H9 (cell line): ENCODE measurements around the gene UPK1A. TPM values are rescaled to one million over a fixed set of nuclear protein-coding genes. Genes with fewer than 3 reads are reported as not detected.

Experiments used
- DNase-seq: peaks from one replicate; pipeline ENCODE4 v3.0.0-alpha.2; 2017
- H2AFZ ChIP-seq: one replicate; pipeline ENCODE4 v1.6.1; 2013; ENCODE audit warnings: mild to moderate bottlenecking, low read length, control low read depth, moderate library complexity
- H2AK5ac ChIP-seq: 2 replicates; pipeline ENCODE4 v1.6.1; 2013; ENCODE audit warnings: low read length, control low read depth, mixed read lengths; ENCODE audit not compliant: insufficient read length
- H2BK120ac ChIP-seq: one replicate; pipeline ENCODE4 v1.6.1; 2013; ENCODE audit warnings: low read depth, mild to moderate bottlenecking, low read length, control low read depth, inconsistent platforms; ENCODE audit not compliant: poor library complexity, severe bottlenecking
- H2BK12ac ChIP-seq: 2 replicates; pipeline ENCODE4 v1.6.1; 2013; ENCODE audit warnings: low read length, control low read depth, mixed read lengths, low read depth; ENCODE audit not compliant: insufficient read length
- H2BK15ac ChIP-seq: 2 replicates; pipeline ENCODE4 v1.6.1; 2013; ENCODE audit warnings: low read depth, low read length, control low read depth
- H2BK20ac ChIP-seq: one replicate; pipeline ENCODE4 v1.6.1; 2013; ENCODE audit warnings: low read depth, mild to moderate bottlenecking, low read length, control low read depth, inconsistent platforms; ENCODE audit not compliant: poor library complexity, severe bottlenecking
- H2BK5ac ChIP-seq: 2 replicates; pipeline ENCODE4 v1.6.1; 2013; ENCODE audit warnings: low read length, control low read depth, mixed read lengths; ENCODE audit not compliant: insufficient read length
- H3K14ac ChIP-seq: 2 replicates; pipeline ENCODE4 v1.6.1; 2013; ENCODE audit warnings: low read length, control low read depth; ENCODE audit not compliant: insufficient read depth
- H3K18ac ChIP-seq: 2 replicates; pipeline ENCODE4 v1.6.1; 2013; ENCODE audit warnings: low read depth, mild to moderate bottlenecking, mixed read lengths, low read length, control low read depth; ENCODE audit not compliant: insufficient read length
- H3K23ac ChIP-seq: 2 replicates; pipeline ENCODE4 v1.6.1; 2013; ENCODE audit warnings: low read length, control low read depth, mixed read lengths, low read depth; ENCODE audit not compliant: insufficient read length
- H3K23me2 ChIP-seq: 2 replicates; pipeline ENCODE4 v1.6.1; 2013; ENCODE audit warnings: low read depth, mild to moderate bottlenecking, mixed read lengths, low read length, control low read depth; ENCODE audit not compliant: insufficient read length, poor library complexity, severe bottlenecking
- H3K27ac ChIP-seq: 2 replicates; pipeline ENCODE4 v1.5.1; 2013; ENCODE audit warnings: low read length, control low read depth, mixed read lengths, low read depth; ENCODE audit not compliant: insufficient read length
- H3K27me3 ChIP-seq: 2 replicates; pipeline ENCODE4 v1.6.1; 2013; ENCODE audit warnings: low read length, control low read depth, inconsistent platforms; ENCODE audit not compliant: insufficient read depth
- H3K4ac ChIP-seq: 2 replicates; pipeline ENCODE4 v1.6.1; 2013; ENCODE audit warnings: low read depth, mild to moderate bottlenecking, control low read depth, inconsistent platforms, low read length, moderate library complexity
- H3K4me1 ChIP-seq: 2 replicates; pipeline ENCODE4 v1.6.1; 2013; ENCODE audit warnings: low read length, control low read depth, inconsistent platforms; ENCODE audit not compliant: insufficient read depth
- H3K4me2 ChIP-seq: 2 replicates; pipeline ENCODE4 v1.6.1; 2013; ENCODE audit warnings: low read length, control low read depth, mixed read lengths; ENCODE audit not compliant: insufficient read length, insufficient read depth
- H3K56ac ChIP-seq: 2 replicates; pipeline ENCODE4 v1.6.1; 2013; ENCODE audit warnings: low read depth, mild to moderate bottlenecking, mixed read lengths, low read length, control low read depth; ENCODE audit not compliant: insufficient read length
- H3K79me1 ChIP-seq: 2 replicates; pipeline ENCODE4 v1.6.1; 2013; ENCODE audit warnings: low read depth, mild to moderate bottlenecking, moderate library complexity, low read length, control low read depth, inconsistent platforms; ENCODE audit not compliant: insufficient read depth, poor library complexity, severe bottlenecking
- H3K79me2 ChIP-seq: 2 replicates; pipeline ENCODE4 v1.6.1; 2013; ENCODE audit warnings: low read length, control low read depth, inconsistent platforms; ENCODE audit not compliant: insufficient read depth
- H3K9ac ChIP-seq: 2 replicates; pipeline ENCODE4 v1.6.1; 2013; ENCODE audit warnings: low read length, control low read depth, mixed read lengths; ENCODE audit not compliant: insufficient read length; ENCODE audit errors: extremely low read depth
- H3K9me3 ChIP-seq: one replicate; pipeline ENCODE4 v1.6.1; 2013; ENCODE audit warnings: low read depth, low read length, inconsistent platforms; ENCODE audit not compliant: control insufficient read depth
- H3T11ph ChIP-seq: one replicate; pipeline ENCODE4 v1.6.1; 2013; ENCODE audit warnings: mild to moderate bottlenecking, low read length, control low read depth, inconsistent platforms
- H4K20me1 ChIP-seq: one replicate; pipeline ENCODE4 v1.6.1; 2013; ENCODE audit not compliant: control insufficient read depth, insufficient read length, insufficient read depth
- H4K5ac ChIP-seq: 2 replicates; pipeline ENCODE4 v1.6.1; 2013; ENCODE audit warnings: low read depth, mild to moderate bottlenecking, mixed read lengths, low read length, control low read depth; ENCODE audit not compliant: insufficient read length
- H4K8ac ChIP-seq: replicated peaks from 2 replicates; pipeline ENCODE4 v1.6.1; 2013; ENCODE audit warnings: low read length, control low read depth, mixed read lengths, low read depth; ENCODE audit not compliant: insufficient read length
- H4K91ac ChIP-seq: 2 replicates; pipeline ENCODE4 v1.6.1; 2013; ENCODE audit warnings: low read depth, mild to moderate bottlenecking, moderate library complexity, mixed read lengths, low read length, control low read depth; ENCODE audit not compliant: insufficient read length
- H3K27ac Mint-ChIP-seq, 3 experiments: 2 replicates in 2 of 3; 3 replicates in 1 of 3; pipeline ENCODE4 v1.8.0; 2020 to 2021; ENCODE audit warnings: mixed read lengths in 3 of 3, mild to moderate bottlenecking in 1 of 3, moderate library complexity in 1 of 3
- H3K27me3 Mint-ChIP-seq: 2 replicates; pipeline ENCODE4 v1.8.0; 2021; ENCODE audit warnings: low read depth, mild to moderate bottlenecking, moderate library complexity, mixed read lengths
- H3K36me3 Mint-ChIP-seq, 3 experiments: 2 replicates in 2 of 3; 3 replicates in 1 of 3; pipeline ENCODE4 v1.8.0; 2020 to 2021; ENCODE audit warnings: low read depth in 3 of 3, mixed read lengths in 3 of 3; ENCODE audit not compliant: insufficient read depth in 1 of 3
- H3K4me1 Mint-ChIP-seq, 2 experiments: 2 replicates each; pipeline ENCODE4 v1.8.0; 2020; ENCODE audit warnings: mixed read lengths in 2 of 2
- H3K4me3 Mint-ChIP-seq, 2 experiments: 2 replicates in 1 of 2; 3 replicates in 1 of 2; pipeline ENCODE4 v1.8.0; 2020 to 2021; ENCODE audit warnings: mild to moderate bottlenecking in 2 of 2, mixed read lengths in 2 of 2, moderate library complexity in 1 of 2
- H3K9me3 Mint-ChIP-seq, 2 experiments: 2 replicates in 1 of 2; 3 replicates in 1 of 2; pipeline ENCODE4 v1.8.0; 2020; ENCODE audit warnings: mild to moderate bottlenecking in 2 of 2, mixed read lengths in 2 of 2, moderate library complexity in 1 of 2
- CTCF ChIP-seq: fragments of 200-600 bp; sonication (generic); conservative IDR thresholded peaks from 3 replicates; pipeline ENCODE4 v1.8.0; 2021; ENCODE audit warnings: antibody characterized with exemption, mild to moderate bottlenecking
- WGBS: extraction: QIAGEN DNeasy Blood & Tissue Kit; methylation state at CpG from one replicate; pipeline ENCODE4 v1.1.7; 2013; ENCODE audit warnings: missing lambda C conversion rate, low lambda C conversion rate, mixed read lengths; ENCODE audit not compliant: insufficient read length; ENCODE audit errors: extremely low coverage; 5-methylcytosine and 5-hydroxymethylcytosine counted together
- total RNA-seq: library from RNA; stranded (reverse); gene quantifications from 2 replicates; pipeline ENCODE4 v1.2.1, GENCODE V29; 2021

Gene UPK1A
- total RNA-seq, 1 experiment from 2014 or later = 4.3 TPM

- Histone ChIP-seq H2BK120ac (no peak overlapping the region), H3K23ac (no peak overlapping the region), H3K14ac (no peak overlapping the region), H4K8ac (no peak overlapping the region), H3K56ac (no peak overlapping the region), H3T11ph (no peak overlapping the region), H3K9me3 (no peaks in the 10 kb centered on the region), H4K91ac (no peak overlapping the region), H2AFZ (no peak overlapping the region), H4K5ac (no peak overlapping the region), H2AK5ac (no peak overlapping the region), H3K4ac (no peak overlapping the region), H3K79me1 (no peaks in the 10 kb centered on the region), H2BK15ac (no peak overlapping the region), H3K27me3 (no peaks in the 10 kb centered on the region), H3K27ac (no peak overlapping the region), H3K9ac (no peak overlapping the region), H3K4me1 (no peaks in the 10 kb centered on the region), H2BK12ac (no peak overlapping the region), H2BK5ac (no peak overlapping the region), H3K23me2 (no peaks in the 10 kb centered on the region), H3K79me2 (no peaks in the 10 kb centered on the region), H2BK20ac (no peak overlapping the region), H3K18ac (no peak overlapping the region), H3K4me2 (no peak overlapping the region), H4K20me1 (no peaks in the 10 kb centered on the region)
- Mint-ChIP-seq H3K4me1 (no peaks in the 10 kb centered on the region), H3K9me3 (no peaks in the 10 kb centered on the region), H3K27me3 (no peaks in the 10 kb centered on the region; the same call in 1 of the 2 replicates), H3K27ac (no peak overlapping the region), H3K4me3 (no peak overlapping the region), H3K36me3 (peaks cover 11 to 53% (median 40%) of the 10 kb centered on the region in 3 experiments; a peak in 6 of 7 replicates)
- WGBS = no CpG with 5 or more reads among the region's 12 CpGs
- no peak for DNase-seq
- TF ChIP-seq CTCF = no peak
These were observed 46.9 kb upstream of the UPK1A start for GRCh38 chr19:35619290-35619923.
